ENCODE data around the gene SRPK1.

SRPK1 gene

DNA sequence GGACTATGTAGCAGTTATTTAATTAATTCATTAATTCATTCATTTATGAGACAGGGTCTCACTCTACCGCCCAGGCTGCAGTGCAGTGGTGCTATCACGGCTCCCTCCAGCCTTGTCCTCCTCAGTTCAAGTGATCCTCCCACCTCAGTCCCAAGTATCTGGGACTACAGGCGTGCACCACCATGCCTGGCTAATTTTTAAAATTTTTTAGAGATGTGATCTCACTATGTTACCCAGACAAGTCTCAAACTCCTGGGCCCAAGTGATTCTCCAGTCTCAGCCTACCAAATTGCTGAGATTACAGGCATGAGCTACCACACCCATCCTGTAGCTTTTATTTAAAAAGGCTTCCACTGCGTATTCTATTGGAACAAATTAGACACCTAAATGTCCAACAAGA is 23.4 kb downstream of the SRPK1 start:
- TF ChIP-seq, protein P1, sequence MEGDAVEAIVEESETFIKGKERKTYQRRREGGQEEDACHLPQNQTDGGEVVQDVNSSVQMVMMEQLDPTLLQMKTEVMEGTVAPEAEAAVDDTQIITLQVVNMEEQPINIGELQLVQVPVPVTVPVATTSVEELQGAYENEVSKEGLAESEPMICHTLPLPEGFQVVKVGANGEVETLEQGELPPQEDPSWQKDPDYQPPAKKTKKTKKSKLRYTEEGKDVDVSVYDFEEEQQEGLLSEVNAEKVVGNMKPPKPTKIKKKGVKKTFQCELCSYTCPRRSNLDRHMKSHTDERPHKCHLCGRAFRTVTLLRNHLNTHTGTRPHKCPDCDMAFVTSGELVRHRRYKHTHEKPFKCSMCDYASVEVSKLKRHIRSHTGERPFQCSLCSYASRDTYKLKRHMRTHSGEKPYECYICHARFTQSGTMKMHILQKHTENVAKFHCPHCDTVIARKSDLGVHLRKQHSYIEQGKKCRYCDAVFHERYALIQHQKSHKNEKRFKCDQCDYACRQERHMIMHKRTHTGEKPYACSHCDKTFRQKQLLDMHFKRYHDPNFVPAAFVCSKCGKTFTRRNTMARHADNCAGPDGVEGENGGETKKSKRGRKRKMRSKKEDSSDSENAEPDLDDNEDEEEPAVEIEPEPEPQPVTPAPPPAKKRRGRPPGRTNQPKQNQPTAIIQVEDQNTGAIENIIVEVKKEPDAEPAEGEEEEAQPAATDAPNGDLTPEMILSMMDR (IDR thresholded peaks at IDR 0.05; ENCODE audit: low read length, missing control alignments): no peak
- H3K4me3 ChIP-seq (replicated peaks; ENCODE audit: low read depth, low read length): no peak overlapping the region
- DNase-seq (ENCODE audit: low read depth): no peak

DNA sequence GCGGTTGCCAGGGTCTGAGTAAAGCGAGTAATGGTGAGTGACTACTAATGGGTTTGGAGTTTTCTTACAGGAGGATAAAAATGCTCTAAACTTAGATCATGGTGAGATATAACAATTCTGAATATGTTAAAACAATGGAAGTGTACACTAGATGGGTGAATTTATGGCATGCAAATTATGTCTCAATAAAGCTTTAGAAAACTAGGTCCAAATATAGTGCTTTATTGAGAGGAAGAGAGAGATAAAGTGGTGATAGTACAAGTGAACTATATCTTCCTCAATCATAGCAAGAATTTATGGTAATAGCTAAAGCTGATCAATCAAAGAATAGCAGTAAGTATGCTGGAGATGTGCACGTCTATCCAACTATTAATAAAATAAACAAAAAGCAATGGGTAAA is 23.9 kb downstream of the SRPK1 start:
- no peak for DNase-seq (ENCODE audit: low read depth)
- H3K4me3 ChIP-seq (replicated peaks; ENCODE audit: low read depth, low read length): no peak overlapping the region
- TF ChIP-seq, protein P1 (IDR thresholded peaks at IDR 0.05; ENCODE audit: low read length, missing control alignments): no peak

DNA sequence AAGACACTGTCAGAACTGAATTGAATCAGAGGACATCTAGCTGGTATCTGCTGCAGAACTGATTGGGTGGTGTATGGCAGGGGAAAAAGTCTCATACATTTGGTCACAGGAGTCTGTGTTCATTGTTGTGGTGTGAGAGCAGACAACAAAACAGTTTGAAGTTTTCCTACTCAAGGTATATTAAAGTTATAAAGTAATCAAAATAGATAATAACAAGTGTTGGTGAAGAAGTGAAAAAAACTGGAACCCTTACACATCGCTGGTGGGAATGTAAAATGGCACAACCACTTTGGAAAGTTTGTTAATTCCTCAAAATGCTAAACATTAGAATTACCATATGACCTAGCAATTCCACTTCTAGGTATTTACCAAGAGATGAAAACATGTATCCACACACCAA is 24.7 kb downstream of the SRPK1 start:
- TF ChIP-seq, protein P1 (IDR thresholded peaks at IDR 0.05; ENCODE audit: low read length, missing control alignments): no peak
- DNase-seq (ENCODE audit: low read depth): no peak
- no peak overlapping the region for H3K4me3 ChIP-seq (replicated peaks; ENCODE audit: low read depth, low read length)

DNA sequence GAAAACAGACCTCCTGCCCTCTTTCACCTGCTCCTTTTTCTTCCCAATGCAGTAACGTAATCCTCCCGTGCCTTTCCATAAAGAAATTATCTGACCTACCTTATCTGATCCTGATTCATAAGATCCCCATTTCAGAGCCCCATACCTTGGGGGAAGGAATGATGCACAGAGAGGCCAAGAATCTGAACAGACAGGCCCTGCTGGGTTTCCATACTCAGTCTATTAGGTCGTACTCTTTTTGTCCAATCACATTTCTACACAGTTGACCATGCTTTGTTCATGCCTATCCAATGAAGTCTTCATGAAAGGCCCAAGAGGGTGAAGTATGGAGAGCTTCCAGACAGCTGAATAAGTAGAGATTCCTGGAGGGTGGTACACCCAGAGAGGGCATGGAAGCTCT is 25.3 kb downstream of the SRPK1 start:
- H3K4me3 ChIP-seq (replicated peaks; ENCODE audit: low read depth, low read length): no peak overlapping the region
- TF ChIP-seq, protein P1 (IDR thresholded peaks at IDR 0.05; ENCODE audit: low read length, missing control alignments): no peak
- no peak for DNase-seq (ENCODE audit: low read depth)

DNA sequence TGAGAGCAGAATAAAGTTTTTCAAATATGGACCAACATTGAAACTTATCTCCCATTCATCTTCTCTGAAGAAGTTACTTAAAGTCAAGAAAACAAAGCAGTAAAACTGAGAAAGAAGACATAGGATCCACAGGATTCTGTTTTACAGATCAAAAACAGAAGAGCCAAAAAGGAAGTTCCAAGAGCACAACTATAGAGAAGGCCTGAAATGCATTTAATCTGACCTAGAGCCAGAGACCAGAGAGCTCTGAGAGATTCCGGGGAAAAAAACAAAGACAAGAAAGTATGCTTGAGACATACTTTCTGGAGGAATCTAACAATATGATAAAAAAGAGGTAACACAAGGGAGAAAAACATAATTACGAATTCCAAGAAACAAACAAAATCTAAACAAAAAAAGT is 26.1 kb downstream of the SRPK1 start:
- TF ChIP-seq, protein P1 (IDR thresholded peaks at IDR 0.05; ENCODE audit: low read length, missing control alignments): no peak
- no peak for DNase-seq (ENCODE audit: low read depth)
- H3K4me3 ChIP-seq (replicated peaks; ENCODE audit: low read depth, low read length): no peak overlapping the region

DNA sequence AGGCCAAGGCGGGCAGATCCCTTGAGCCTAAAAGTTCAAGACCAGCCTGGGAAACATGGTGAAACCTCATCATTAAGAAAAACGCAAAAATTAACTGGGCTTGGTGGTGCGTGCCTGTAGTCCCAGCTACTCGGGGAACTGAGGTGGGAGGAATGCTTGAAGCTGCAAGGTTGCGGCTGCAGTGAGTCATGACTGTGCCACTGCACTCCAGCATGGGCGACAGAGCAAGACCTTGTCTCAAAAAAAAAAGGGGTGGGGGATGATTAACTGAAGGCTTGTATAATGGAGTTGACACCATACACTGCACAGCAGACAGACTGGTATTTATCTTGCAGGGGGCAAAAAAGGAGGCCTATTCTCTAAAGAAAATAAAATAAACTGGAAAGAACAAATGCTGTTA is 27.7 kb downstream of the SRPK1 start:
- H3K4me3 ChIP-seq (replicated peaks; ENCODE audit: low read depth, low read length): no peak overlapping the region
- no peak for DNase-seq (ENCODE audit: low read depth)
- TF ChIP-seq, protein P1 (IDR thresholded peaks at IDR 0.05; ENCODE audit: low read length, missing control alignments): no peak

DNA sequence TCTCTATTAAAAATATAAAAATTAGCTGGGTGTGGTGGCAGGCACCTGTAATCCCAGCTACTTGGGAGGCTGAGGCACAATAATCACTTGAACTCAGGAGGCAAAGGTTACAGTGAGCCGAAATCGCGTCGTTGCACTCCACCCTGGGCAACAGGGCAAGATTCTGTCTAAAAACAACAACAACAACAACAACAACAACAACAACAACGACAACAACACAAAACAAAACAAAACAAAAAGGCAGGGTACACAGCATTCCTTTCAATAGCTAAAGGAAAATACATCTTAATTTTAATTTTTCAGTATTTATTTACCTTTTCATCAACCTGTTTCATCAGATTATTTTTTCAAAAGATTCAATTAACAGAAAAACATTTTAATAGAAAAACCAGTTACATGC is 28.4 kb downstream of the SRPK1 start:
- TF ChIP-seq, protein P1 (IDR thresholded peaks at IDR 0.05; ENCODE audit: low read length, missing control alignments): no peak
- no peak overlapping the region for H3K4me3 ChIP-seq (replicated peaks; ENCODE audit: low read depth, low read length)
- DNase-seq (ENCODE audit: low read depth): no peak

Measured in fibroblast of pulmonary artery (primary cell).